SK-N-SH (cell line): ENCODE measurements around the gene SMIM44. TPM values are rescaled to one million over a fixed set of nuclear protein-coding genes. Genes with fewer than 3 reads are reported as not detected.

Experiments used
- polyA plus RNA-seq, 3 experiments: library from polyadenylated mRNA; depleted of rRNA; stranded (reverse); fragments of >200 nt; gene quantifications; 2 replicates each; pipeline ENCODE4 v1.2.3, GENCODE V29; 2012
- small RNA-seq, 7 experiments: library from RNA; depleted of rRNA; stranded (forward); fragments of <200 nt; gene quantifications; one replicate each; pipeline ENCODE3, GENCODE V24; 2012

The SMIM44 gene
- polyA plus RNA-seq, 1 of the 3 experiments (the other 2 are of a cell fraction), result not detected

Small RNA genes within 50 kb of the gene (small RNA-seq; reads per million reads assigned to genes)
- gene RF00212, result 0 to 0.29 (median 0) reads per million in 7 experiments

Other genes starting within 250 kb of the SMIM44 start
- gene NFIC, start 116.9 kb downstream of the SMIM44 start, polyA plus RNA-seq (2012; rRNA removed), result 2.6 and 7.2 TPM in 2 replicates
- gene SMIM24, start 2.9 kb downstream of the SMIM44 start, polyA plus RNA-seq (2012; rRNA removed), result 0.12 TPM in 1 of 2 replicates, not detected in the other
- 14.3 and 14.5 TPM in 2 replicates for gene DOHH, start 17.2 kb upstream of the SMIM44 start, polyA plus RNA-seq (2012; rRNA removed)
- 27.1 and 36.3 TPM in 2 replicates for gene FZR1, start 22.9 kb upstream of the SMIM44 start, polyA plus RNA-seq (2012; rRNA removed)
- gene TEKTIP1, start 55.7 kb upstream of the SMIM44 start, polyA plus RNA-seq (2012; rRNA removed), result 0.12 TPM in 1 of 2 replicates, not detected in the other
- 45.9 and 53.3 TPM in 2 replicates for gene MFSD12, start 74.1 kb upstream of the SMIM44 start, polyA plus RNA-seq (2012; rRNA removed)
- gene HMG20B, start 89.5 kb upstream of the SMIM44 start, polyA plus RNA-seq (2012; rRNA removed), result 88.2 and 92.0 TPM in 2 replicates
- gene GIPC3, start 102.0 kb upstream of the SMIM44 start, polyA plus RNA-seq (2012; rRNA removed), result 0.20 and 0.26 TPM in 2 replicates
- 0.78 and 0.92 TPM in 2 replicates for gene TBXA2R, start 123.4 kb upstream of the SMIM44 start, polyA plus RNA-seq (2012; rRNA removed)
- gene CACTIN, start 143.3 kb upstream of the SMIM44 start, polyA plus RNA-seq (2012; rRNA removed), result 27.8 and 36.4 TPM in 2 replicates
- gene PIP5K1C, start 217.0 kb upstream of the SMIM44 start, polyA plus RNA-seq (2012; rRNA removed), result 6.9 and 12.3 TPM in 2 replicates
- 0.24 and 0.36 TPM in 2 replicates for gene TJP3, start 224.9 kb upstream of the SMIM44 start, polyA plus RNA-seq (2012; rRNA removed)